ENCODE results near the gene NRG4.
"Not testable (repeated sequence)": the region's sequence is repeated elsewhere in the genome, so short reads cannot be mapped to it uniquely, and the experiment has no call there.

Gene NRG4

DNA sequence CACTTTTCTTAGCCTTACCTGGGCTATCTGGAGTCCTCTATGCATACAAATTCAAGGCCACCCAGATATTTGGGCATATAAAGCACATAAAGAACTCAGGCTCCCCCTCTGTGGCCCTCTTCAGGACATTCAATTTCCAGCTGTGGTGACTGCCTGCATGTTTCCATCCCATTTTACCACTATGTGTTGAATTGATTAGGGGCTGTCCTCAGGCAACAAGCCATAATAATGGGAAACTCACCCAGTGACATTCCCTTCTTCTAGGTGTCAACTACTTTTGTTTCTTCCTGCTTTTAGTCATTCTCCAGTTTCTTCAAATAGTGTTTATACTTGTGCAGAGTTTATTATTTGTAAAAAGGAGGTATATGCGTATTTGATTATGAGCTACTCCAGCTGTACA is 18.0 kb downstream of the NRG4 start:
- no peak for FAIRE-seq

DNA sequence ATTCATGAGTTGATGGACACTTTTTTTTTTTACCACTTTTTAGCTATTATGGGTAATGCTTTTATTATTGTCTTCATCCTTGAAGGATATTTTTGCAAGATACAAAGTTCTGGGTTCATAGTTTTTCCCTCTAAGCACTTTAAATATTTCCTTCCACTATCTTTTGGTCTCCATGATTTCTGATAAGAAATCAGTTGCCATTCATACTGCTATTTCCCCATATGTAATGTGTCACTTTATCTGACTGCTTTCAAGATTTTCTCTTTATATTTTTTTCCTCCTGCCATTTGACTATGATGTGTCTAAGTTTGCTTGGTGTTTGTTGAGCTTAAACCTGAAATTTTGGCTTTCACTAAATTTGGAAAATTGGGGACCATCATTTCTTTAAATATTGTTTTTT is 19.3 kb downstream of the NRG4 start:
- FAIRE-seq (no peak), DNase-seq (ENCODE audit: low spot score) (no peak)

More for the DNA sequence above, 18.0 kb downstream of the NRG4 start:
- no peak for DNase-seq (ENCODE audit: low spot score)

DNA sequence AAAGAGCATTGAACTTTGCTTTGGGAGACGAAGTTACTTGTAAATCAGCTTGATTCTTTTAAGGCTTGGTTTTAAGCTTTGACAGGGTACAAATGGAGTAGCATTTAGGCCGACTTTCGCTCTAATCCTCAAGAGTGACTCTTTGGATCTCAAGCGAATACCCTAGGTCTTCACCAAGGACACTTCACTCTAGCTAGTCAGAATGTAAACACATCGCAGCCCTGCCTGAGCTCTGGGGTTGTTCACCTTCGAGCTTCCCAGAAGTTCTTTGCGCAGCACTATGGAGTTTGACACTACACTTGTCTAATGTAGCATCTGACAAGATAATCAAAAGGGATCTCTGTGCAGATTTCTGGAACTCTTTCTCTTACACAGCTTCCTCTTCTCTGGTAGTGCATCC is 22.3 kb downstream of the NRG4 start:
- no peak for DNase-seq (ENCODE audit: low spot score)
- FAIRE-seq = no peak

DNA sequence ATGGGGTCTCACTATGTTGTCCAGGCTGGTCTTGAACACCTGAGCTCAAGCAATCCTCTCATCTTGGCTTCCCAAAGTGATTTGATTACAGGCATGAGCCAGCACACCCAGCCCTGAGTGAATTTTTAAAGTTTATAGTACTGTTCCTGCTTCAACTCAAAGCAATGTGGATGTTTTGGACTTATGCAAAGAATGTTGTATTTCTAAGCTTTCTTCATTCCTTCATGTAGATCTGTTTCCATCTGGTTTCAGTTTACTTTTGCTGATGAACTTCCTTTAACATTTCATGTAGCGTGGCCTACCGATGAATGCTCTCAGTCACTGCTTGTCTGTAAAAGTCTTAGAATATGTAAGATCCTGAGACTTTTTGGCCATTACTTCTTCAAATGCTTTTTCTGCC is 23.2 kb downstream of the NRG4 start:
- no peak for DNase-seq (ENCODE audit: low spot score)
- no peak for FAIRE-seq

DNA sequence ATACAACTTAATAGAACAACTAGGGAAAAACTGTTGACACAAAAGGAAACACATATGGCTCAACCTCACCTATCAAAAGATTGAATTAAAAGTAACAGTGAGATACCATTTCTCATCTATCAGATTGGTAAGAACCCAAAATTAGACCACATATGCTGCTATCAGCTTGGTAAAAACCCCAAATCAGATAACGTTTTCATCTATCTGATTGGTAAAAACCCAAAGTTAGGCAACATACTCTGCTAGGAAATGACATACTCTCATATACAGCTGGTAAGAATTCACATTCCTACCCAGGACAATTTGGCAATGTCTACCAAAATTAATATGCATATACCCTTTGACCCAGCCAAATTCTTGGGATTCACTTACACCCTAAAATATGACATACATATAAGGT is 26.3 kb downstream of the NRG4 start:
- FAIRE-seq = no peak

DNA sequence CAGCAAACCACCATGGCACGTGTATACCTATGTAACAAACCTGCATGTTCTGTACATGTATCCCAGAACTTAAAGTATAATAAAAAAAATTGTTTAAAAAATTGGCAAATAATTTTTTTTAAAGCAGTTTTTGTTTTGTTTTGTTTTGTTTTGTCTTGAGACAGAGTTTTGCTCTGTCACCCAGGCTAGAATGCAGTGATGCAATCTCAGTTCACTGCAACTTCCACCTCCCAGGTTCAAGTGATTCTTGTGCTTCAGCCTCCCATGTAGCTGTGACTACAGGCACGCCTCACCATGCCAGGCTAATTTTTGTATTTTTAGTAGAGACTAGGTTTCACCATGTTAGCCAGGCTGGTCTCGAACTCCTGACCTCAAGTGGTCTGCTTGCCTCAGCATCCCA is 27.5 kb downstream of the NRG4 start:
- not testable (repeated sequence) for FAIRE-seq; DNase-seq (ENCODE audit: low spot score)

More for the DNA sequence above, 26.3 kb downstream of the NRG4 start:
- DNase-seq (ENCODE audit: low spot score) = no peak

DNA sequence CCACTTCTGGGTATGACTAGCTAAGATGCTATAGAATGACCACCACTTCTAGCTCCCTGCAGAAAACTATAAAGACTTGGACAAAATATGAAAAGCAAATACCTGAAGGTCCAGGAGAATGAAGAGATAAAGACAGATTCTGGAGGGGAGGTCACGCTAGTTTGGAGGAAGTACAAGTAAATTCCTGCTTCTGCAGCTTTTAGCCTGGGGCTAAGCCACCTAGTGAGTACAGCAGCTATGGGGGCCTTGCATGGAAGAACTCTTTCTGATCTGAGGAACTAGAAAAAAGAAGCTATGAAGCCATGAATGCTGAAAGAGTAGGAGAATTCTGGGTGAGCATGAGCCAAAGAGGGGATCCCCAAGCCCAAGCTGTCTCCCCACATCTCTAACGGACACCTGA is 29.8 kb downstream of the NRG4 start:
- FAIRE-seq (no peak), DNase-seq (ENCODE audit: low spot score) (no peak)

DNA sequence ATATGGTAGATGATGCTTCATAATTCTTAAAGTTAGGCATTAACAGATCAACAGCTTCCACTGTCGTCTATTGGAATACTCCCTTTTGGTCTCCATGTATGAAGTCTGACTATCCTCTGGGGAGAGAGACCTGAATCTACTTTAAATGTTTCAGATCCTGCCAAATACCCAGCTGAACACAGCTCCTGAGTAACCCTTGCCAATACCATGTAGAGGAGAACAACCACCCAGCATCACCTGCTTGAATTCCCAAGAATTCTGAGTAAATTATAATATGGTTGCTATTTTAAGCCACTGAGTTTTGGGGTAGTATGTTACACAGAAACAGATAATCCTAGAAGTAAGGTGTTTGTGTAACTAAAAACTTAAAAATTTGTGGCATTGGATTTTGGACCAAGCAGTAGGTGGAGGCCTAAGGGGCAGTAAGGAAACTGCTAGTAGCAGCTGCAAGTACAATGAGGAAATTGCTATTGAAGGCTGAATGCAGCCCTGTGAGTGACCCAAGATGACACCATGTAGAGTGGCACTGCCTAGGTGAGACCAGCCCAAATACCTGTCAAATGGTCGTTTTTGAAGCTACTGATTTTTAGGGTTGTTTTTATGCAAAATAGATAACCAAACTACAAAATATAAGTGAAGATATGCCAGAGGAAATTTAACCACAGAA is 30.9 kb downstream of the NRG4 start:
- no peak for DNase-seq (ENCODE audit: low spot score)

DNA sequence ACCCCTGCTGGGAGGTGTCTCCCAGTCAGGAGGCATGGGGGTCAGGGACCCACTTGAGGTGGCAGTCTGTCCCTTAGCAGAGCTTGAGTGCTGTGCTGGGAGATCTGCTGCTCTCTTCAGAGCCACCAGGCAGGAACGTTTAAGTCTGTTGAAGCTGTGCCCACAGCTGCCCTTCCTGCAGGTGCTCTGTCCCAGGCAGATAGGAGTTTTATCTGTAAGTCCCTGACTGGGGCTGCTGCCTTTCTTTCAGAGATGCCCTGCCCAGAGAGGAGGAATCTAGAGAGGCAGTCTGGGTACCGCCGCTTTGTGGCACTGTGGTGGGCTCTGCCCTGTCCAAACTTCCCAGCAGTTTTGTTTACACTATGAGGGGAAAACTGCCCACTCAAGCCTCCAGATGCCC is 35.5 kb downstream of the NRG4 start:
- FAIRE-seq; DNase-seq (ENCODE audit: low spot score): not testable (repeated sequence)

More for the DNA sequence above, 30.9 kb downstream of the NRG4 start:
- no peak for FAIRE-seq

DNA sequence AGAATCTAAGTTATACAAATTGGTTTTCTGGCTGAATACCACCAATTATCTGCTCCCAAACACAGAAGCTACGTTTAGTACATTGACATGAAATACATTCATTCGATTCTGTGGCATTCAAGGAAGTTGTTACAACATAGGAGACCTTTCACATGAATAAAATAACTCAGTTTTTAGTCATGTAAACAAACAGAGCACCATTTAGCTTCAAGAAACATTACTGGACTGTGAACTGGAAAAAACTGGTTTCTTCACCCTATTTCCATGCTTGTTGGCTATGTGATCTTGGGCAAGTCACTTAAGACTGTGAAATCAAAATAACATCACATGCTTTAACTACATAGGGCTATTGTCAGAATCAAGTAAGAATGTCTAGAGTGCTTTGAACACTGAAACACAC is 46.2 kb downstream of the NRG4 start:
- FAIRE-seq (no peak), DNase-seq (ENCODE audit: low spot score) (no peak)

DNA sequence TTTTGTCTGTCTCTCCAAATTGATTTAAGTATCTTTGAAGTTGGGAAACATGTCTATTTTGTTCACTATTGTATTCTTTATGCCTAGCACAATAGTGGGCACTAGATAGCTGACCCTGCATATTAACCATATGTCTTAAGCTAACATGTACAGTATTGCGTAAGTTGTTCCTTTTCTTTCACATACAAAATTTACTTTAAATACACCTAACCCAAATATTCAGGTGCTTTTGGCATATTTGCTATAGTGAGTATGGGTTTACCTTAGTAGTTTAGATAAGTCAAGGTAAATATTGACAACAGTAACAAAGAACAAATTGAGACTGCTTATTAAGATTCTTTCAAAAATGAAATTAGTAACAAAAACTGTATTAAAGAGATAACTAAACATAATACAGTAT is 50.9 kb downstream of the NRG4 start:
- DNase-seq (ENCODE audit: low spot score) = no peak
- FAIRE-seq = no peak

DNA sequence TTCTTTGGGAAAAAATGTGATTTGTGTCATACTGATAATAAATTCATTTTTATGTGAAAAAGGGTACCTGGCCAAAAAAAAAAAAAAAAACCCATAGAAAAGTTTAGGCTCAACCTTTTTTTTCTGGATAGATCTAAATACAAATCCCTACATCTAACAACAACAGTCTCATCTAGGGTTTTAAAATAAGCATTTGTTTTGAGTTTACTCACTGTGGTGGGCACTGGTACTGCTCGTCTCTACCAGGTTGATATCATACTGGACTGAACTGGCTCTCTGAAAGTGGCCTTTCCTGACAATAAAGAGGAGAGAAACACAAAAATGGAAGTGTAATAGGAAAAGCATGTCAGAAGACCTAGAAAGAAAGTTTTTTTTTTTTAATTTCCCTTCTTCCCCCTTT is 56.5 kb downstream of the NRG4 start:
- DNase-seq (ENCODE audit: low spot score) (no peak), FAIRE-seq (no peak)

DNA sequence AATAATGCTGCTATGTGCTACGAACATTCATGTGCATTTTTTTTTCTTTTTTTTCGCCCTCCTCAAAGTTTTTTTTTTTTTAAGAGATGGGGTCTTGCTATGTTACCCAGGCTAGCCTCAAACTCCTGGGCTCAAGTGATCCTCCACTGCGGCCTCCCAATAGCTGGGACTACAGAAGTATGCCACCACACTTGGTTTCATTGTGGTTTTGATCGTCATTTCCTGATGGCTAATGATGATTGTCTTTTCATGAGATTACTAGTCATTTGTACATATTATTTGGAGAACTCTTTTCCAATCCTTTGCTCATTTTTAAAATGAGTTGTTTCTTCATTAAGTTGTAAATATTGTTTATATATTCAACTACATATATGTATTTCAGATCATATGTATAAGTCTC is 59.7 kb downstream of the NRG4 start:
- DNase-seq (ENCODE audit: low spot score) = no peak

DNA sequence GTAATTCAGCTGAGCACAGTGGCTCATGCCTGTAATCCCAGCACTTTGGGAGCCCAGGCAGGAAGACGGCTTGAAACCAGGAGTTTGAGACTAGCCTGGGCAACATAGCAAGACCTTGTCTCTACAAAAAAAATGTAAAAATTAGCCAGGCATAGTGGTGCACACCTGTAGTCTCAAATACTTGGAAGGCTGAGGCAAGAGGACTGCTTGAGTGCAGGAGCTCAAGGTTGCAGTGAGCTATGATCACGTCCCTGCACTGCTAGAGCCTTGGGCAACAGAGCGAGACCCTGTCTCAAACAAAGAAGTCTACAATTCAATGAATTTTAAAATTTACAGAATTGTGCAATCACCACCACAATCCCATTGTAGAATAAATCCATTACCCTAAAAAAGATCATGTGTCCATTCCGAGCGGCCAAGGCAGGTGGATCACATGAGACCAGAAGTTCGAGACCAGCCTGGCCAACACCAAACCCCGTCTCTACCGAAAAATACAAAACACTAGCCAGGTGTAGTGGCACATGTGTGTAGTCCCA is 63.4 kb downstream of the NRG4 start:
- no peak for DNase-seq (ENCODE audit: low spot score)
- FAIRE-seq = no peak

More for the DNA sequence above, 59.7 kb downstream of the NRG4 start:
- no peak for FAIRE-seq

DNA sequence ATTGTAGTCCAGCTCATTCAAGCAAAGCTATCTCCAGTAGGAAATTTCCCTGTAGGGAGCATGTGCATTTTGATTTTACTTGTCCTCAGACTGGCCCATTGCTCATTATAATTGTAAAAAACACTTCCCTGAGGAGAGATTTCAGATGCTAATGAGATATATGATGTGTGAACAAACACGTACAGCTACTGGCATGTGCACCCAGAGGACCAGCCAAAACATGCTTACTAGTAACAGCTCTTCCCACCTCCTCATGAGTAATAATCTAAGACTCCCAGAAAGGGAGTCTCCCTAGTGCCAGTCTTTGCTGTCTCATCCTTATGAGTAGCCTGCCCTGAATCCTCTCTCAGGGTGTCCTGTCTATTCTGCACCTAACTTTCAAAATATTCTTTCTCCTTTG is 65.1 kb downstream of the NRG4 start:
- FAIRE-seq = no peak
- DNase-seq (ENCODE audit: low spot score) = peak; percentile 24

DNA sequence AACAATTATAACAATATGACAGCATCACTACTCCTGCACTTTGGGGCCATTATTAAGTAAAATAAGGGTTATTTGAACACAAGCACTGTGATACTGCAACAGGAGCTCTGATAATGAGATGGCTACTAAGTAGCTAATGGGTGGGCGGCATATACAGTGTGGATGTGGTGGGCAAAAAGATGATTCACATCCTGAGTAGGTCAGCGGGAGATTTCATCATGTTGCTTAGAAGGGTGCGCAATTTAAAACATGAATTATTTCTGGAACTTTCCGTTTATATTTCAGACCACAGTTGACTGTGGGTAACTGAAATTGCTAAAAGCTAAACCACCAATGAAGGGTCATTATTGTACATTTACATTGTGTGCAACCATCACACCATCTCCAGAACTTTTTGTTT is 66.3 kb downstream of the NRG4 start:
- DNase-seq (ENCODE audit: low spot score) = no peak

DNA sequence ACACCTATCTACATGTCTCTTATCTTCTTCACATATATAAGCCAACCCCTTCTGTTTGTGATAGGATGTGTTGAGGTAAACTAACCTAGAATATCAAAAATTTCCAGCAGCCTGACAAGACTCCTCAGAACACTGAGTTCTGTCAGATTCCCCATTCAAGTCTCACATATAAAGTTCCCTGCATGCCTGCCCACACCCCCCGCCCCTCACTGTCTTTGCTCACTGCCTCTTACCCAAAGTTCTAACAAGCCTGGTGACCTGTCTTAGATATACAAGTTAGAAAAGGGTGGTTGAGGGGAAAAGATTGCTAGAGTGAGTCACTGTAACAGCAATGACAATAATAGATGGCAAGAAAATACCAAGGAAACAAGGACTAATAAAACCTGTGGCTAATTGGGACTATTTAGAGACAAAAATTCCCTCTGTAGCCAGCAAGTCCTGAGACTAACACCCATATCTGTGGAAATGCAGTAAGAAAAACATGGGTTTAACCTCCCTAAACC is 68.5 kb downstream of the NRG4 start:
- FAIRE-seq = no peak
- no peak for DNase-seq (ENCODE audit: low spot score)

More for the DNA sequence above, 66.3 kb downstream of the NRG4 start:
- FAIRE-seq = no peak

DNA sequence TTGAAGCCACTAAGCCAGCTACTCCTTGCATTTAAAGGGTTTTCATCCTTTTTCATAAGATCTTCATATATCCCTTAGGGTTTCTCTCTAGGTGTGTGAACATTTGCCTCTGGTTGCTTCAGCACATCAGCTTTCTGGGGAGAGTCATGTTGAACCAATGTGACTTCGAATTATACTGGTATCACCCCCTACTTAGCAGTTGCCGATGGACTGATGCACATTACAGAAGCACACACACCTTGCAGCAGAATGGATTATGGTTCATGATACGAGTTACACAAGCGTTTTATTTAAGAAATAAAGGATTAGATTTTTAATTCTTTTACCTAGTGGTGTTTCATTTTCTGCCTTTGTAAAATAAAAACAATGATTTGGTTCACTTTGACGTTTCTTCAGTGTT is 69.0 kb downstream of the NRG4 start:
- DNase-seq (ENCODE audit: low spot score) (no peak), FAIRE-seq (no peak)

DNA sequence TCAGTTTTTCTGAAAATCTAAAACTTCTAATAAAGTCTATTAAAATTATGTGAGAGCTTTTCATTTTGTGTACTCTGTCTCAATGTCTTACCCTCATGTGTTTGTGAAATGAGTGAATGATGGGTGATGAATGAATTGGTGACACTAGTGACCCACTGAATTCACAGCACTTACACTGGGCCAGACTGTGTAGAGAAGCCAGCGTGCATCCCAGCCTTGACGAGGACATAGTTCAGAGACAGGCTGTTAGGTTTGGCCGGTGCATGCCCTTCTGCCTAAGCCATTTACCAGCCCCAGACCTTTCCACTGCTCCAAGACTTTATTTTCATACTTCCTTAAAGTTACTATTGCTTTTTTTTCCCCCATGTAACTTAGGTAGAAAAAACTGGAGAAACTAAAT is 69.8 kb downstream of the NRG4 start:
- no peak for FAIRE-seq
- DNase-seq (ENCODE audit: low spot score) = no peak

DNA sequence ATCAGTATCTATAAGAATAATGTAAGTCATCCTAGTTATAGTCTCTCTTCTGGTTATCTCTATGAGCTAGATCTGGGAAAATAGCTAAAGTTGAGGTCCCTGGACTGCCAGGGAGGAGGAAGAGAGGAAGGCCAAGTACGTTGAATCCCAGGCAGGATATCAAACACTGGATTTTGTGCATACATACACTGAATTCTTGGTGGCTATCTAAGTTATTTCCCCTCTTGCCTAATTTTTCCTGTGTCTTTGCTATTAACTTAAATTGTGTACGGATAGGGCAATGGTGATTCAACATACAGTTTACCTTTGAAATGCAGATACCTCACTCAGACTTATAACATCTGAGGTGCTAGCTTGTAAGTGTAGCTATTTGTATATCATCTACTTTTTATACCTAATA is 81.4 kb downstream of the NRG4 start:
- FAIRE-seq = no peak
- no peak for DNase-seq (ENCODE audit: low spot score)

DNA sequence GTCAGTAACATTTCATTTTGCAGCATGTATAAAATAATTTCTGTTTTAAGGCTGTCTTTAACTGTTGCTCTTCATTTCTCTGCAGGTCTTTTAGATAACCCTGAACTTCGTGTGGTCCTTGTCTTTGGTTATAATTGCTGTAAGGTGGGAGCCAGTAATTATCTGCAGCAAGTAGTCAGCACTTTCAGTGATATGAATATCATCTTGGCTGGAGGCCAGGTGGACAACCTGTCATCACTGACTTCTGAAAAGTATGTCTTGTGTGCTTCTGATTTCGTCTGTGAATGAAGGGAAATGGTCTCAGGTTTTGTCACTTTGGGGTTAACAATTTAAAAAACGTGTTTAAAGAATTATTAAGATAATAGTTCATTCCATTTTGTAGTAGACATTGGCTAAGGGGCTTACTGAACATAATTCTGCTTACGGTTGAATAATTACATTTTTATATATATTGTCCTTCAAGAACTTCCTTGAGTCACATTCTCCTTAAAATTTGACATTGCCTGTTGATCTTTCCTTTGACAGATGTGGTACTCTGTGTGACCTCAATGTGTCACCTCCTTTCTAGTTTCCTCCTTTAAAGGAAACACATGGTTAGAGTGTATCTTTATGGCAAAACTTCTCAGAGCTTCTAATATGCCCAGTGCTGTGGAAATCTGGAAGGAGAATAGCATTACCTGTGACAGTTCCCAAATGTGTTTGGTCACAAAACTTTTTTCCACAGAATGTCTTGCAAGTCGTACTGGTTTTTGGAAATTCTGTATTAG is 82.2 kb downstream of the NRG4 start:
- no peak for FAIRE-seq

More for the DNA sequence above, 82.2 kb downstream of the NRG4 start:
- no peak for DNase-seq (ENCODE audit: low spot score)

Data from RCC 7860 (cell line).